GM18499 (cell line): Measurements from ENCODE around the gene ATP6V1D.
"Not testable (repeated sequence)": the region's sequence is repeated elsewhere in the genome, so short reads cannot be mapped to it uniquely, and the experiment has no call there.

Source experiments
- ATAC-seq: cut with Tn5 transposase; IDR thresholded peaks from one replicate; pipeline ENCODE4 v1.9.1; 2021; ENCODE audit warnings: moderate number of reproducible peaks; ENCODE audit not compliant: insufficient read depth, unreplicated experiment

The ATP6V1D gene

DNA sequence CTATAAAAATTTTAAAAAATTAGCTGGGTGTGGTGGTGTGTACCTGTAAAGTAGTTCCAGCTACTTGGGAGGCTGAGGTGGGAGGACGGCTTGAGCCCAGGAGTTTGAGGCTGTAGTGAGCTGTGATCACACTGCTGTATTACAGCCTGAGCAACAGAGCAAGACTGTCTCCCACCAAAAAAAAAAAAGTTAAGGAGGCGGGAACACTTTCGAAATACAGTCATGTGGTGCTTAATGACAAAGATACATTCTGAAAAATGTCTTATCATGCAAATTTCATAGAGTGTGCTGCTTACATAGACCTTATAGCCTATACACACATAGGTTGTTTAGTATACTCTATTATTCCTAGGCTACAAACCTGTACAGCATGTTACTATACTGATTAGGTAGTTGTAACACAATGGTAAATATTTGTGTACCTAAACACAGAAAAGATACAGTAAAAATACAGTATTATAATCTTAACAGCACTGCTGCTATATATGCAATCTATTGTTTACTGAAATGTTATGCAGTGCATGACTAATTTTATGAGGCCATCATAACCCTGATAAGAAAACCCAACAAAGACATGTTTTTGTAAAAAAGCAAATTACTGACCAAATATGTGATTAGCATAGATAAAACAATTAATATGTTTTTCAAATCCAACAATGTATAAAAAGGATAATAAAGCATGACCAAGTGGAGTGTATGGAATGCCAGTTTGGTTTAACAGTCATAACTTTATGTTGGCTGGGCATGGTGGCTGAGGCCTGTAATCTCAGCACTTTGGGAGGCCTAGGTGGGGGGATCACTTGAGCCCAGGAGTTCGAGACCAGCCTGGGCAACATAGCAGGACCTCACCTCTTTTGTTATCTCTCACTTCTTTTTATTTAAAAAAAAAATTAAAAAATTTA lies 11.9 kb upstream of the ATP6V1D start:
- ATAC-seq: no peak

DNA sequence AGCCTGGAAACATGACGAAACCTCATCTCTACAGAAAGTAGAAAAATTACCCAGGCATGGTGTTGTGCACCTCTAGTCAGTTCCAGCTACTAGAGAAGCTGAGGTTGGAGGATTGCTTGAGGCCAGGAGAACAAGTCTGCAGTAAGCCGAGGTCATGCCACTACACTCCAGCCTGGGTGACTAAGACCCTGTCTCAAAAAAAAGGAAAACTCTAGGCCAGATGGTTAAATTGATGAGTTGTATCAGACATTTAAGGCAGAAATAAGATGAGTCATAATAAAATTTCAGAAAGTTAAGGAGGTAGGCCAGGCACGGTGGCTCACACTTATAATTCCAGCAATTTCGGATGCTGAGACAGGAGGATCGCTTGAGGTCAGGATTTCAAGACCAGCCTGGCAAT lies 11.2 kb upstream of the ATP6V1D start:
- ATAC-seq: no peak

DNA sequence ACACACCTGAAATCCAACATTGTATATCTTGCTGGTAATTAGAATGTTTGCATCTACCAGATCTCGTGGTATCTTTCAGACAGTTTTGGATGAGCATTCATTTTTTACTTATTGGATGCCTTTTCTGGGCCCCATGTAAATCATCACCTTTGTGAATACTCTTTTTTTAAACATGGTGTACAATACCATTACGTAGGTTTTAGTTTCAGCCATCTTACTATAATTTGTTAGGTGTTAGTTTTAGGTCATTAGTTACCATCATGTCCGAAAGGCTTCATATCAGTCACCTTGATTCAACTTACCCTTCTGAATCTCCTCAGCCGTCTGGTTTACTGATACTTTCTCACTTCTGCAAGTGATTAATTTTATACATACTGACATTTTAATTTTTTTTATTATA lies 5.9 kb upstream of the ATP6V1D start:
- no peak for ATAC-seq

DNA sequence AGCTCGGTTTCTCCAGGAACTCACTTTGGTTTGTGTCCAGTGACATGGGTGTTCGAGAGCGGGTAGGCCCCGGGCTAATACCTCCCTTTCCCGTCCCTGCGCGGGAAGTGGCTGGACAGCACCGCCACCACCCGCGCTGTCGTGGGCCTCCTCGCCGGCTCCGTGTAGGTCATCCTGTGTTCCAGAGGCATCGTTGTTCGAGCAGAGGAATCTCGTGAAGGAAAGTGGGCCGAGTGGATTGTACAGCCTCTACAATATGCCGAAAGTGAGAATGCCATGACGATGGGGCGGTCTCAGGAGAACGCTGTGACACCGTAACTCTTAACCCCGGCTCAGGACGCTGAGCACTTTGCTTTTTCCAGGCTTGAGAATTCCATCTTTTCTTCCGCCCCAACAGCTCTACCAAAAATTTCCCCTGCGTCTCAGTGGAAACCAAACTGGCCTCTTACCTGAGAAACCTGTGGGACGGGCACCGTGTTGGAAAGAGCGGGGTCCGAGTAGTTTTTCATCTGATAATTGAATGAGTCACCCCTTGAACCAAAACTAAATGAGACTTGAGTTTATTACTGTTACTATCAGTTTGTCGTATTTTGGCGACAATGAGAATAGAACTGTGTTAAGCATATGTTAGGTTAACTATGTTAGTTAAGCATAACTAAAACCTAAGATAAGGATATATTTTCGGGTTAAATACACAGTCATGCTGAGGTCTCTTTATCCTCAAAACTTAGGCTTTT lies 1.0 kb upstream of the ATP6V1D start:
- ATAC-seq: no peak

DNA sequence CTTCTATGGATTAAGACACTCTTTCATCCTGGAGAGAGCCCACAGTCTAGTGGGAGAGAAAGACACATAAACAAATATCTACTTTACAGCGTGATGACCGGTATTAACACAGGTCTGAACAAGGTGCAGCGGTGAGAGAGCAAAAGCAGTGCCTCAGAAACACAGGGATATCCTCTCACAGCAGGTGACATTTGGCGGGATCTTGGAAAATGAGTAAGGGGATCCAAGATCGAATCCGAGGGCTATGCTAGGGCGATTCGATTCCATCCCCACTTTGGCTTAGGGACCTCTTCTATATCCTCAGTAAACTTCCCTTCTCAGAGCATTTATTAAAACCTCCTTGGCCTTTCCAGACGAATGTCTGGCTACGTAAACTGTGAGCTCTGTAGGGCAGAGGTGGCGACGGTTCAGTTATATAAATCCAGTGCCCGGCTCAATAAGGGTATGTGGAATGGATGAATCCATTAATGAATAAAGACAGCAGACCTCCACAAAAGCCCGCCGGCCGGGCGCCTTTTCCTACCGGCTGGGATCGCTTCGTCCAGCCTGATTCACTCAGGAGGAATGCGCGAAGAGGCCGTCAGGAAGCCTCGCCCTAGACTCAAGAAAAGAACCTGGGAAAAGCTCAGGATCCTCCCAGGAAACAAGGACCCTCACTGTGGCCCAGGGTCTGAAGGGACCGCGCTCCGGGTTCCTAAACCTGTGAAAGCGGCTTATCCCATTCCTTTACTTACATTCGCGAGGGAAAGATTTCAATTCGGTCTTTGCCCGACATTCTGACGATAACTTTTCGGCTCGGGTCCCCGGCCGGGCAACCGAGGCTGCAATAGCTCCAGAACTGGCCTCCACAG lies 455 bp downstream of the ATP6V1D start:
- ATAC-seq: no peak

DNA sequence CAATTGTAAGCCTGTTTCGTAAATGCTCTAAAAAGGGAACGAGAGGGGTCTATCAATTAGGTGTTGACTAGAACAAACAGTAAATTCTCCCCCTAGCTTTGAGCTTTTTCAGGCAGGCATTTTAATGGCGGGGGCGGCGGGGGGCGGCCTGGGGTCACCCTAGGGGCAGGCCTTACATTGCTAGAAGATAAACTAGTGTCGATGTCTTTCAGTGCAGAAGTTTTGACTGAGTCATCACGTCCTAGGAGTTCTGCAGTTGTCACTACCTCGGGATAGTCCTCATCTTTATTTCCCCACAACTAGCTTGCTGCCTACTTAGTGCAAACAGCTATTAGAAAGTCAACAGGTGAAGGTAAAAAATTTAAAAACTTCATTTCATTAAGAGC lies 1.6 kb downstream of the ATP6V1D start:
- ATAC-seq: no peak

DNA sequence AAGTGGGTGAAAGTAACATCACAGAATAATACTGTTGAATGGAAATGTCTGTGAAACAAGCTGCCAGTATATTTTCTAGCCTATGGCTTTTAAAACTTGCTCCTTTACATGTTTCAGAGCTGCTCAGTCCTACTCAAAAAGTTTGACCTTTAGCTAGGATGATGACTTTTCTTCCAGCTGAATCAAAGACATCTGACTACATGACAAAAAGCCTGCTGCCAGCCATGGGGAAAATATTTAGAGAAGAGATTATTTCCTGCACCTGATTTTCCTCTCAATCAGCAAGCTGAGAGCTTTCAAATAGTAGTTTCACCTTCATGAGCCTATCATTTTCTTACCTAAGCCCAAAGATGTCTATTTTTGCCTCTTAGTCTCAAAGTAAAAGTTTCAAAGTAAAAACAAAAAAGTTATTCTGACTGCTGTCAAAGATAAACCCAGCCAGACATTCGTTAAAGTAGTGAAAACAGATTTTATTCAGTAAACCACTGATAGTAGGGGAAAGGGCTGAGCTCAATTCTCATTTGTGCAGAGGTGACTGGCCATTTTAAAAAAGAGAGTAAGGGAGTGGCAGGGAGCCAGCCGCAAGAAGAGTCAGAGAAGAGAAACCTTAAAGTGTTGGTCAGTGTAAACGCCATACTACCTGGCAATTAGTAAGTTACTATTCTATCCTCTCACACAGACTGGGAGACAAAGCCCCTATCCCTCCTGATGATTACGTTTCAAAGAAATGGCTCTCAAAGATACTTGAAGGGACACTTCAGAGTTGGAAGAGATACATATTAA lies 2.2 kb downstream of the ATP6V1D start:
- no peak for ATAC-seq

DNA sequence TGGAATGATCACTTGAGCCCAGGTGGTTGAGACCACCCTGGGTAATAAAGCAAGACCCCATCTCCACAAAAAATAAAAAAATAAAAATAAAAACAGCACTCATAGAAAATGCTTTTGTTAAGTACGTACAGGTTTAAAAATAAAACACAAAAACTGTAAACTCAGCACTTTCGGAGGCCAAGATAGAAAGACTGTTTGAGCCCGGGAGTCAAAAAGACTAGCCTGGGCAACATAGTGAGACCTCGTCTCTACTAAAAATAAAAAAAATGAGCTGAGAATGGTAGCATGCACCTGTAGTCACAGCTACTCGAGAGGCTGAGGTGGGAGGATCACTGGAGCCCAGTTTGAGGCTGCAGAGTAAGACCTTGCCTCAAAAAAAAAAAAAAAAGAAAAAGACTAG lies 7.5 kb downstream of the ATP6V1D start:
- ATAC-seq: no peak

DNA sequence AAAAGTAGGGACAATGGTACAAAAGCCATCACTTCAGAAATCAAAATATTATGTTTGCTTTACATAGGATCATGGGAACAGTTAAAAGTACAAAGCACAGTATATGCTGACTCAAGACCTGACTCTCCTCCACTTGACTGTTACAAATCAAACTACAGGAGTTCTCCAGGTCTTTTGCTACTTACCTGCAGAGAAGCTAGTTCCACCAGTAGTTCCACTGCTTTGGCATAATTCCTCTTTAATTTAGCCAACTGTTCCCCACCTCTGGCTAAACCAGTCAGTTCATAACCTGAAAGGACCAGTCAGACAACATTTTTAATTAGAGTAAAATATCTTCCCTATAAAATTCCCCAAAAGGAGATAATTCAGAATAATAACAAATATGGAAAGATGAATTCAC lies 14.0 kb downstream of the ATP6V1D start:
- ATAC-seq: no peak

DNA sequence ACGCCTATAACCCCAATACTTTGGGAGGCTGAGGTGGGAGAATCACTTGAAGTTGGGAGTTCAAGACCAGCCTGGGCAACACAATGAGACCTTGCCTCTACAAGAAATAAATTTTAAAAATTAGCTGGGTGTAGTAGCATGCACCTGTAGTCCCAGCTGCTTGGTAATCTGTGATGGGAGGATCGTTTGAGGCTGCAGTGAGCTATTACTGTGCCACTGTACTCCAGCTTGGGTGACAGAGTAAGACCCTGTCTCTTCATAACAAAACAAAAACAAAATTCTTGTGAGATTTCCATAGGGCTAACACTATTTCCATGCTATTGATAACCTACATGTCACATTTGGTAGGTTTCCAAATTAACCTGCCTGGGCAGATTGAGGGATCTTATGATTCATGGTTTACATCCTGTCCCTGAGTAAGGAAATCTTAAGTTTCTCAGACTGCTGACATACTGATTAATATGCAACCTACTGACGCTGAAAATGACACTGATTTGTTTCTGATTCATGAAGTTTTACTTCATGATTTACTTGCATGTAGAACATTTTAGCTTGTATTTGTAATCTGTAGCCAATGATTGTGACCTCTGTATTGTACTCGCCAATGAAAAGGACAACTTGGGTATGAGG lies 15.9 kb downstream of the ATP6V1D start:
- ATAC-seq: no peak

DNA sequence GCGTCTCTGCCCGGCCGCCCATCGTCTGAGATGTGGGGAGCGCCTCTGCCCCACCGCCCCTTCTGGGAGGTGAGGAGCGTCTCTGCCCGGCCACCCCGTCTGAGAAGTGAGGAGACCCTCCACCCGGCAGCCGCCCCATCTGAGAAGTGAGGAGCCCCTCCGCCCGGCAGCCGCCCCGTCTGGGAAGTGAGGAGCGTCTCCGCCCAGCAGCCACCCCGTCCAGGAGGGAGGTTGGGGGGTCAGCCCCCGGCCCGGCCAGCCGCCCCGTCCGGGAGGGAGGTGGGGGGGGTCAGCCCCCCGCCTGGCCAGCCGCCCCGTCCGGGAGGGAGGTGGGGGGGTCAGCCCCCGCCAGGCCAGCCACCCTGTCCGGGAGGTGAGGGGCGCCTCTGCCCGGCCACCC lies 18.4 kb downstream of the ATP6V1D start:
- not testable (repeated sequence) for ATAC-seq

DNA sequence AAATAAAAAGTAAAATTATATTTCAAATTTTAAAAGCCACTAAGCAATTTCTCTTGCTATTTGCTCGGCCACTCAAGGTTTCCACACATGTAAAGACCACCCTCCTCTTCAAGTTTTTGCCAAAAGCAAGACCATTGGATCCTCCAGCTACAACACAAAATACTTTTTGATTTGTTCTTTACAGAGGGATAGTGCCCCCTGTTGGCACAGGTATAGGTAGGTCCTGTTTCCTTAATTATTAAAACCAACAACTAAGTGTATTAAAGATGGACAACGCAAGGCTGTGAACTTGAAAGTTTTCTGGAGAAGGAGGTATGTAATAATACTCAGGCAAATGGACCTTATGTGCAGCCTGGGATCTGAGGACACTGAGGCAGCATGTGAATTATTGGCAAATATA lies 23.8 kb downstream of the ATP6V1D start:
- ATAC-seq: no peak

DNA sequence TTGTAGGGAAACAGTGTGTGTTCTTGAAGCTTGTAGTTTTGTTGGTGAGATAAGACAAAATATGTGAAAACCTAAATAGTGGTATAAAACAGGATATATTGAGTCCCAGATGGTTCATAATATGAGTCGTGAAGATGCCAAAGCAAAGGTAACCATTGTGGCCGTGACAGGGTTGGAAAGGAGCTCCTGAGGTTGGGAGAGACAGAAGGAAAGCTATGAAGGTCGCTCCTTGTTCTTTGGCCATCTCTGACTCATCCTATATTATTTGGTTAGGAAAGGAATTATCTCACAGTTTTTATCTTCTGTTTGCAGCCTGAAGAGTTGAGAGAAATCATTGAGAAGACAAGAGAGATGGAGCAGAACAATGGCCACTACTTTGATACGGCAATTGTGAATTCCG lies 27.1 kb downstream of the ATP6V1D start:
- no peak for ATAC-seq

DNA sequence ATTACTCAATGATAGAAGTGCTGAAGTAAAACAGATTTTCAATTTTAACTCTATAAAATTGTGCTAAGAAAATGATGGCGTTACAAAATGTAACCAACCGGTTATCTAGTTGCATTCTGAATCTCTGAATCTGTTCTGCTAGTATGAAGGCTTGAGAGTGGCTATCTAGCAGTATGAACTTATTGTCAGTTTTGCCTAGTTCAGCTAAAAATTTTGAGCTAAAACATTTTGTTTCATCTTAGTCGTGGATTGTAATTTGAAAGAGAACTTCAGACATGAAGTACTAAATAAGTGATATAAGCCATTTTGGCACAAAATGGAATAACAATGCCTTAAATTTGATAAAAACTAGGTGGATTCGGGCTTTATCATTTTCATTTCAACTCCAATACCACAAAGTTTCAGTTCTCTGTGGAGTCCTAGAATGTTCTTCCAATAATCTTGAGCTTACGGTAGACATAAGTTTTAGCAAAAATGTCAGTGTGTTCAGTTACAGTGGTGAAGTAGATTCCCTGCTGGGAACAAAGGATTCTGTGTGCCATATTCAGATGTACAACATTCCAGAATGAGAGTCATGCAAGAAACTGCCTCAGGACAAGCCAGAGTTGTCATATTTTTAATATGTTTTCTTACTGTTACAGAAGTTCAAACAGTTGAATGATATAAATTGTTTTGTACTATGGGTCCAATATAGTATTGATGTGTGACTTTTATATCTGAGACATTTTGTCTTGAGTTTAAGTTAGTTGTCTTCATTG lies 28.1 kb downstream of the ATP6V1D start:
- no peak for ATAC-seq

DNA sequence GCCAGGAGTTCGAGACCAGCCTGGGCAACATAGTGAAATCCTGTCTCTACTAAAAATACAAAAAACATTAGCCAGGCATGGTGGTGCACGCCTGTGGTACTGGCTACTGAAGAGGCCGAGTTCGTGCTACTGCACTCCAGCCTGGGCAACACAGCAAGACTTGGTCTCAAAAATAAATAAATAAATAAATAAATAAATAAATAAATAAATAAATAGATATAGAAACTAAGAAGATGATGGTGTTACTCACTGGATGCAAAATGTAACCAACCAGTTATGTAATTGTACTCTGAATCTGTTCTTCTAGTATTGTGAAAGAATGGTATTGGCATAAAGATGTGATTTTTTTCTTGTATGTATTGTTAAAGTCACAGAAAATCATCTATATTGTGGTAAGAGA lies 29.9 kb downstream of the ATP6V1D start:
- ATAC-seq: not testable (repeated sequence)

DNA sequence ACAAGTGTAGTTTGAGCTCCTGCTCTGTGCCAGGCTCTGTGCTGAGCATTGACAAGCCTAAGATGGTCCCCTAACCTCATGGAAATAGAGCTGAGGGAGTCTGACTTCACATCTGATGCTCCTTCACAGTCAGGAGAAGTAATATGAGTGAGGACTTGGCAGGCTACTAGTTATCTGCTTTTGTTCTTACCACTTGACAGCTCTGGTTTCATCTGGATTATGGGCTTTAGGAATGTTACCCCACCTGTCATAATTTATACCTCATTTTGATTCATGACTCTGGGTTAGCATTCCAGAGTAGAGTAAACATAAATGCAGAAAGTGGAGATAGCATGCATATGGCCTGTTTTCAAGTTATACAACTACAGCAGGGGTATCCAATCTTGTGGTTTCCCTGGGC lies 40.5 kb downstream of the ATP6V1D start:
- no peak for ATAC-seq

DNA sequence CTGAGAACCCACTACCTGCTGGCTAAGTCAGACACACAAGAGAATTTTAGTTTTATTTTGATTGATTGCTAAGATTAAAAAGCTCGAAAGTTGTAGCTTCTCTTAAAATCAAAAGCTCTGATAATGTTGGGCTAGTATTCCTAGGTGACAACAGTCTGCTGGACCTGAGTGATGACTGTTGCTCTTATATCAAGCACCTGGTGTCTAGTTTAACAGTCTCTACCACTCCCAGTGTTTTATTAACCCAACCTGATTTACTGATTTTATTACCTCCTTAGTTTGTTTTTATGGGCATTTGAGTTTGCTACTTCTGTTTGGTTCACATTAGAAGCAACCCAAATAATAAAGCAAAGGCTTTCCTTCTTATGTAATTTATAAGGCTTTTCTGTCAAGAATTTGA lies 41.8 kb downstream of the ATP6V1D start:
- ATAC-seq: no peak

DNA sequence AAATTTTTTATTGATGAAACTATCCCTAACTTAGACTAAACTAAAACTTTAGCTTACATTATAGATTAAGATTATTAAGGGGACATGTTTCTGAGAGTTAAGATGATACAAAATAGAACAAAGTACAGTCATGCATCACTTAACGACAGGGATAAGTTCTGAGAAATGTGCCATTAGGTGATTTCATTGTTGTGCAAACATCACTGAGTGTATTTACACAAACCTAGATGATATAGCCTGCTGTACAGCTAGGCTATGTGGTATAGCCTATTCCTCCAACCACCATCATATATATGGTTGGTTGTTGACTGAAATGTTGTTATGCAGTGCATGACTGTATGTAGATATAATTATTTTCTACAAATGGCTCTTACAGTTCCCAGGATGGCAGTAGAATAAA lies 46.5 kb downstream of the ATP6V1D start:
- ATAC-seq: no peak

DNA sequence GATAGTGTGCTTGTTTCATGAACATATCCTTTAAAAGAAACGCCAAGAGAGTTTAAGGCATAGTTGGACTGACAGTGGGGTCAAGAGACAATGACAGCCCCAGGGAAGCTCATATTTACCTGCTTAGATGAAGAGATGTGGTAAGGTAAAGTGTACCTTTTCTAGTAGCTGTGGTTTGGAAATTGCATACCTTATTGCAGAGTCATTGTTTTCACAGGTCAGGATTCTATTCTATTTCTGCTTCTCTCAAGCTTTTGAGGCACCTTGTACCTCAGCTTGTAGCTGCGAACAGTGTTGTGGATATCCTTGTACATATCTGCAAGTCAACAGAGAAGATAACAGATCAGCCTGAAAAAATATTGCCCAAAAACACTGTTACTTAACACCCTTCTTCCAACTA lies 47.7 kb downstream of the ATP6V1D start:
- ATAC-seq: no peak
